WI38 (cell line): ENCODE results near the gene CIC.

Source experiments
- H3K4me3 ChIP-seq: 2 replicates; pipeline ENCODE4 v1.5.1; 2011; ENCODE audit warnings: low read depth, mild to moderate bottlenecking, control low read depth, low read length
- TF ChIP-seq, protein P1 (sequence below): IDR thresholded peaks from 2 replicates; pipeline ENCODE4 v1.5.1; 2012; ENCODE audit warnings: low read depth, mild to moderate bottlenecking, control low read depth, low read length

Gene CIC

DNA sequence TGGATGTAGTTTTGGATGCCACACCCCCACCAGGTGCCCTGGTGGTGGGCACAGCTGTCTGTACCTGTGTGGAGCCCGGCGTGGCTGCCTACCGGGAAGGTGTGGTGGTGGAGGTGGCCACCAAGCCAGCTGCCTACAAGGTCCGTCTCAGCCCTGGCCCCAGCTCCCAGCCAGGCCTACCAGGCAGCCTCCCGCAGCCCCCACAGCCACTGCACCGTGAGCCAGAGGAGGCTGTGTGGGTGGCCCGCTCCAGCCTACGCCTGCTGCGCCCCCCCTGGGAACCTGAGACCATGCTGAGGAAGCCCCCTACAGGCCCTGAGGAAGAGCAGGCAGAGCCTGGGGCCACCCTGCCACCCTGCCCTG, 3.5 kb downstream of the CIC start:
- TF ChIP-seq, protein P1, sequence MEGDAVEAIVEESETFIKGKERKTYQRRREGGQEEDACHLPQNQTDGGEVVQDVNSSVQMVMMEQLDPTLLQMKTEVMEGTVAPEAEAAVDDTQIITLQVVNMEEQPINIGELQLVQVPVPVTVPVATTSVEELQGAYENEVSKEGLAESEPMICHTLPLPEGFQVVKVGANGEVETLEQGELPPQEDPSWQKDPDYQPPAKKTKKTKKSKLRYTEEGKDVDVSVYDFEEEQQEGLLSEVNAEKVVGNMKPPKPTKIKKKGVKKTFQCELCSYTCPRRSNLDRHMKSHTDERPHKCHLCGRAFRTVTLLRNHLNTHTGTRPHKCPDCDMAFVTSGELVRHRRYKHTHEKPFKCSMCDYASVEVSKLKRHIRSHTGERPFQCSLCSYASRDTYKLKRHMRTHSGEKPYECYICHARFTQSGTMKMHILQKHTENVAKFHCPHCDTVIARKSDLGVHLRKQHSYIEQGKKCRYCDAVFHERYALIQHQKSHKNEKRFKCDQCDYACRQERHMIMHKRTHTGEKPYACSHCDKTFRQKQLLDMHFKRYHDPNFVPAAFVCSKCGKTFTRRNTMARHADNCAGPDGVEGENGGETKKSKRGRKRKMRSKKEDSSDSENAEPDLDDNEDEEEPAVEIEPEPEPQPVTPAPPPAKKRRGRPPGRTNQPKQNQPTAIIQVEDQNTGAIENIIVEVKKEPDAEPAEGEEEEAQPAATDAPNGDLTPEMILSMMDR = no peak
- H3K4me3 ChIP-seq = no peak overlapping the region

DNA sequence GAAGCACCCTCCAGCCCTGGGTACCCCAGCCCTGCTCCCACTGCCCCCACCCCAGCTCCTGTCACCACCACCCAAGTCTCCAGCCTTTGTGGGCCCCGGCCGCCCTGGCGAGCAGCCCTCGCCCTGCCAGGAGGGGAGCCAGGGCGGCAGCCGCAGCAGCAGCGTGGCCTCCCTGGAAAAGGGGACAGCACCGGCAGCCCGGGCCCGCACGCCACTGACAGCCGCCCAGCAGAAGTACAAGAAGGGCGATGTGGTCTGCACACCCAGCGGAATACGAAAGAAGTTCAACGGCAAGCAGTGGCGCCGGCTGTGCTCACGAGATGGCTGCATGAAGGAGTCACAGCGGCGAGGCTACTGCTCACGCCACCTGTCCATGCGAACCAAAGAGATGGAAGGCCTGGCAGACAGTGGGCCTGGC, 3.9 kb downstream of the CIC start:
- TF ChIP-seq, protein P1 = no peak

DNA sequence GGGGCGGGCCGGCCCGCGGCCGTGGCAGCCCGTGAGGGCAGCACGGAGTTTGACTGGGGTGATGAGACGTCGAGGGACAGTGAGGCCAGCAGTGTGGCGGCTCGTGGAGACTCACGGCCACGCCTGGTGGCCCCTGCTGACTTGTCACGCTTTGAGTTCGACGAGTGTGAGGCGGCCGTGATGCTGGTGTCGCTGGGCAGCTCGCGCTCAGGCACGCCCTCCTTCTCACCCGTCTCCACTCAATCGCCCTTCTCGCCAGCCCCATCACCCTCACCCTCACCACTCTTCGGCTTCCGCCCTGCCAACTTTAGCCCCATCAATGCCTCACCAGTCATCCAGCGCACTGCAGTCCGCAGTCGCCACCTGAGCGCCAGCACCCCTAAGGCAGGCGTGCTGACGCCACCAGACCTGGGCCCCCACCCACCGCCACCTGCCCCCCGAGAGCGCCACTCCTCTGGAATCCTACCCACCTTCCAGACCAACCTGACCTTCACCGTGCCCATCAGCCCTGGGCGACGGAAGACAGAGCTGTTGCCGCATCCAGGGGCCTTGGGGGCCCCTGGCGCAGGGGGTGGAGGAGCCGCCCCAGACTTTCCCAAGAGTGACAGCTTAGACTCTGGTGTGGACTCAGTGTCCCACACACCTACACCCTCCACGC, 4.5 kb downstream of the CIC start:
- H3K4me3 ChIP-seq = no peak overlapping the region
- TF ChIP-seq, protein P1 = no peak

More for the DNA sequence above, 3.9 kb downstream of the CIC start:
- H3K4me3 ChIP-seq = no peak overlapping the region

DNA sequence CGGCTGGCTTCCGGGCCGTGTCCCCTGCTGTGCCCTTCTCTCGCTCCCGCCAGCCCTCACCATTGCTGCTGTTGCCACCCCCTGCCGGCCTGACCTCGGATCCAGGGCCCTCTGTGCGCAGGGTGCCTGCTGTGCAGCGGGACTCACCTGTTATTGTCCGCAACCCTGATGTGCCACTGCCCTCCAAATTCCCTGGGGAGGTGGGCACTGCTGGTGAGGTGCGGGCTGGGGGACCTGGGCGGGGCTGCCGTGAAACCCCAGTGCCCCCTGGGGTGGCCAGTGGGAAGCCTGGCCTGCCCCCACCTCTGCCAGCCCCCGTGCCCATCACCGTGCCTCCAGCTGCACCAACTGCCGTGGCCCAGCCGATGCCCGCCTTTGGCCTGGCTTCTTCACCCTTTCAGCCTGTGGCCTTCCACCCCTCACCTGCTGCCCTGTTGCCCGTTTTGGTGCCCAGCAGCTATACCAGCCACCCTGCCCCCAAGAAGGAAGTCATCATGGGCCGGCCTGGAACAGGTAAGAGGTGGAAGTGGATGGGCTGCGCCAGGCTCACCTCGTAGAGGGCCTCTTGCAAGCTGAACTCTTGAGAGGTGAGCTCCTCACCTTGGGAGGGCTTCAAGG, 5.1 kb downstream of the CIC start:
- TF ChIP-seq, protein P1 = no peak

DNA sequence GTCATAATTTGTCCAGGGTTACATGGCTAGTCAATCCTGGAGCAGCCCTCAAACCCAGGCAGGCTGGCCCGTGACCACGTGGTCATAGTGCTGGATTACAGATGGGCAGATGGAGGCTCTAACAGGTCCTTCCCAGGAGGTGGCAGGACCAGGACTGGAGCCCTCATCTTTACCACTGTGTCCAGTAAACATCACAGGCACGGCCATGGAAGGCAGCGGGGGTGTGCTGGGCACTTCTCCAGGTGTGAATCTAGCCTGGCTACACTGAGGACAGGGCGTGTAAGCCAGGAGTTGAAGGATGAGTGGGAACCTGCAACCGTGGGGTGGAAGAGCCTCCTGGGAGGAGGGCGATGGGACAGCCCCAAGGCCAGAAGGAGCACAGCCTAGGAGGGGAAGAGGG, 6.1 kb downstream of the CIC start:
- no peak overlapping the region for H3K4me3 ChIP-seq
- TF ChIP-seq, protein P1 = no peak

More for the DNA sequence above, 5.1 kb downstream of the CIC start:
- no peak overlapping the region for H3K4me3 ChIP-seq

DNA sequence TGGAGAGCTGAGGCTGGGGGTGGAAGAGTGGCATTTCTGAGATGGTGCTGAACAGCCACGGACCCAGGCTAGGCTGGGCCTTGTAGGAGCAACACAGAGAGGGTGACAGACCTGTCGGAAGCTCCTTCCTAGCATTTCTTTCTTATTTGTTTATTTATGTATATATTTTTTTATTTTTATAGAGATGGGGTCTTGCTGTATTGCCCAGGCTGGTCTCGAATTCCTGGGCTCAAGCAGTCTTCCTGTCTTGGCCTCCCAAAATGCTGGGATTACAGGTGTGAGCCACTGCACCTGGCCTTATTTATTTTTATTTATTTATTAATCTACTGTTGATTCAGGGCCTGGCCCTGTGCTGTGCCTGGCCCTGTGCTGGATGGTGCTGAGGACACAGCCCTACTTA, 6.5 kb downstream of the CIC start:
- no peak overlapping the region for H3K4me3 ChIP-seq
- TF ChIP-seq, protein P1 = no peak

DNA sequence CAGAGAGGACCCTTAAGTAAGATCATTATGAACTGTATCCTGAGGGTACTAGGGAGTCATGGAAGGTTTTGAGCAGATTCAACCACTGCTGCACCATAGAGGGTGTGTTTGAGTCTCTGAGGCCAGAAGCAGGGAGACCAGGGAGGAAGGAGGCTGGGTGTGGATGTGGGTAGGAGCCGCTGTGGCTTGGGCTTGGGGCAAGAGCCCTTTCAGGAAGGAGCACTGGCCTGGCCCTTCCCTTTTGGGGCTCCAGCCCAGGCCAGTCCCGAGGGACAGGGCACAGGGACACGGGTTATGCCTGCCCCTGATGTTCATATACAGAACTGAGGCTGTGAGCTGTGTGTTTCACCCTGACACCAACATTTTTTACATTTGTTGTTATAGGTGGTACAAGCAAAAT, 7.2 kb downstream of the CIC start:
- TF ChIP-seq, protein P1 = no peak
- H3K4me3 ChIP-seq = no peak overlapping the region
